Lung (tissue), 12 donors: ENCODE data around the gene ACTL7B. TPM values are rescaled to one million over a fixed set of nuclear protein-coding genes. Genes with fewer than 3 reads are reported as not detected.

Experiments used
- ATAC-seq: fragments of 200-7000 bp; cut with Tn5 transposase; one replicate; pipeline ENCODE4 v1.9.1; 2020; ENCODE audit warnings: moderate number of reproducible peaks; ENCODE audit not compliant: insufficient read depth, low FRiP score
- DNase-seq, 3 donors: peaks; one replicate each; pipeline ENCODE4 v3.0.0-alpha.2; 2013 to 2017
- H3K27ac ChIP-seq, 2 donors: one replicate each; pipeline ENCODE4 v1.5.1; 2013; ENCODE audit warnings: mild to moderate bottlenecking in 2 of 2, moderate library complexity in 2 of 2, control low read depth in 1 of 2, inconsistent platforms in 1 of 2, low read depth in 1 of 2, low read length in 1 of 2
- H3K27me3 ChIP-seq, 3 donors: one replicate each; pipeline ENCODE4 v1.5.1; 2013; ENCODE audit warnings: low read length in 2 of 3; ENCODE audit not compliant: control insufficient read depth in 3 of 3, insufficient read depth in 3 of 3
- H3K36me3 ChIP-seq, 4 donors: one replicate each; pipeline ENCODE4 v1.5.1; 2013; ENCODE audit warnings: low read length in 4 of 4, mild to moderate bottlenecking in 1 of 4, moderate library complexity in 1 of 4; ENCODE audit not compliant: control insufficient read depth in 4 of 4, insufficient read depth in 4 of 4
- H3K4me1 ChIP-seq, 5 donors: one replicate each; pipeline ENCODE4 v1.5.1; 2013; ENCODE audit warnings: low read length in 5 of 5, mild to moderate bottlenecking in 2 of 5, moderate library complexity in 1 of 5; ENCODE audit not compliant: control insufficient read depth in 5 of 5, insufficient read depth in 5 of 5
- H3K4me3 ChIP-seq: one replicate; pipeline ENCODE4 v1.5.1; 2013; ENCODE audit warnings: mild to moderate bottlenecking, control low read depth, moderate library complexity
- H3K9ac ChIP-seq, 2 donors: one replicate each; pipeline ENCODE4 v1.5.1; 2013; ENCODE audit warnings: low read length in 2 of 2, control low read depth in 1 of 2; ENCODE audit not compliant: insufficient read depth in 1 of 2
- H3K9me3 ChIP-seq, 4 donors: one replicate each; pipeline ENCODE4 v1.5.1; 2013; ENCODE audit warnings: low read length in 3 of 4, mild to moderate bottlenecking in 1 of 4, moderate library complexity in 1 of 4; ENCODE audit not compliant: control insufficient read depth in 4 of 4, insufficient read depth in 3 of 4
- WGBS, 2 donors: extraction: QIAGEN DNeasy Blood & Tissue Kit; methylation state at CpG; one replicate each; pipeline ENCODE4 v1.1.7; 2013; 5-methylcytosine and 5-hydroxymethylcytosine counted together
- polyA plus RNA-seq, 2 donors: library from polyadenylated mRNA; stranded (reverse); fragments of 200-250 nt; gene quantifications; one replicate each; pipeline ENCODE4 v1.2.1, GENCODE V29; 2013
- total RNA-seq, 2 donors: library from RNA; depleted of rRNA in 1 of 2; stranded (reverse); fragments of >200 nt in 1 of 2; gene quantifications; one replicate each; pipeline ENCODE4 v1.2.1, GENCODE V29; 2014 to 2021
- TF ChIP-seq, protein P1 (sequence below): IDR thresholded peaks from 2 replicates; pipeline ENCODE4 v1.5.1; 2012; ENCODE audit warnings: mild to moderate bottlenecking; ENCODE audit errors: control extremely low read depth, extremely low read depth
- donor health status: control.
- donor health status: control.
- donor health status: Bipolar disorder and iron deficiency.
- donor health status: healthy.
- donor health status: DM: yes; HTN: yes; CAD: no.

ACTL7B gene
- total and polyA plus RNA-seq, 4 donors, result not detected

DNA sequence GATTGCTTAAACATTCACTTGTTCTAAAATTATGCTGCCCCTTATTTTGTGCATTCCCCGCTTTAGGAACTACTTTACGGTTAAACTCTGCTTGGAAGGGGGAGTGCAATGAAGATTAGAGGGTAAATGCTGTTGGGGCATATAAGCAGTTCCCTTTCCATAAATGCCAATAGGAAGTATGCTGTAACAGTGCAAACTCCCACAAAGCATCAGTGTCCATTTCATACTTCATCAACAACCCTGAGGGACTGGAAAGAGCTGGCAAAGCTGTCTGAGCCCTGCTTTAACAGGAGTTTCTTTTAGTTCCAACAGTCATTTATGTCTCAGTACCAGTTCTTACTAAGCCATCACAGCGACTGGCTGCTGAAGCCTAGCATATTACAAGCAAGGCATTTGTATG lies 8.1 kb upstream of the ACTL7B start:
- ATAC-seq (no peak), DNase-seq (peak in 1 of 3 donors; percentile 8)
- H3K4me1 ChIP-seq, result peaks cover 0 to 4% (median 0%) of the 10 kb centered on the region in 5 donors
- H3K4me3 ChIP-seq, result no peak overlapping the region
- no peaks in the 10 kb centered on the region for H3K9me3 ChIP-seq
- H3K9ac ChIP-seq, result no peak overlapping the region
- H3K27me3 ChIP-seq, result no peaks in the 10 kb centered on the region
- peaks cover 1 to 11% (median 8%) of the 10 kb centered on the region in 4 donors for H3K36me3 ChIP-seq
- TF ChIP-seq, protein P1, sequence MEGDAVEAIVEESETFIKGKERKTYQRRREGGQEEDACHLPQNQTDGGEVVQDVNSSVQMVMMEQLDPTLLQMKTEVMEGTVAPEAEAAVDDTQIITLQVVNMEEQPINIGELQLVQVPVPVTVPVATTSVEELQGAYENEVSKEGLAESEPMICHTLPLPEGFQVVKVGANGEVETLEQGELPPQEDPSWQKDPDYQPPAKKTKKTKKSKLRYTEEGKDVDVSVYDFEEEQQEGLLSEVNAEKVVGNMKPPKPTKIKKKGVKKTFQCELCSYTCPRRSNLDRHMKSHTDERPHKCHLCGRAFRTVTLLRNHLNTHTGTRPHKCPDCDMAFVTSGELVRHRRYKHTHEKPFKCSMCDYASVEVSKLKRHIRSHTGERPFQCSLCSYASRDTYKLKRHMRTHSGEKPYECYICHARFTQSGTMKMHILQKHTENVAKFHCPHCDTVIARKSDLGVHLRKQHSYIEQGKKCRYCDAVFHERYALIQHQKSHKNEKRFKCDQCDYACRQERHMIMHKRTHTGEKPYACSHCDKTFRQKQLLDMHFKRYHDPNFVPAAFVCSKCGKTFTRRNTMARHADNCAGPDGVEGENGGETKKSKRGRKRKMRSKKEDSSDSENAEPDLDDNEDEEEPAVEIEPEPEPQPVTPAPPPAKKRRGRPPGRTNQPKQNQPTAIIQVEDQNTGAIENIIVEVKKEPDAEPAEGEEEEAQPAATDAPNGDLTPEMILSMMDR, result no peak
- WGBS, 2 donors, result 89 to 91% methylated on average over 3 of the region's 3 CpGs
- no peak overlapping the region for H3K27ac ChIP-seq

DNA sequence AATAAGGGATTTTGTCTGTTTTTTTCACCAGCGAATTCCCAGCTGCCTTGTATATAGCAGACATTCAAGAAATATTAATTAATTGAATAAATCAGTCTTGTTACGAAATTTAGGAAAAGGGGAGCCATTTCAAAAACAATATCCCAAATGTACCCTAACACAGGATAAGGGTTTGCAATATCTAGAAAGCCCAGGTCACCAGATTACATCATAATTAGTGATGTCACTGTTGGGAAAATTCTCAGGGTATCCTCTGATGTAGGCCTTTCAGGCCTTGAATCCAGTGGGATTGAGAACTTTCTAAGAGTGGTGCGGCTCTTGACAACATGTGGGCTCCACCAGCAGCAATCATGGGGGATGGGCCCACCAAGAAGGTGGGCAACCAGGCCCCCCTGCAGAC lies 6.2 kb upstream of the ACTL7B start, which contains the start of gene ACTL7A:
Gene ACTL7A (plus strand): TSS at position 270 of the 400 bp plus-strand sequence. CDS start 57 bp downstream, at position 327.
- Histone ChIP-seq H3K4me1 (peaks cover 0 to 4% (median 0%) of the 10 kb centered on the region in 5 donors), H3K27me3 (no peaks in the 10 kb centered on the region), H3K9me3 (no peaks in the 10 kb centered on the region), H3K27ac (peak within 1 kb of the TSS in 1 of 2 donors; percentile 63), H3K9ac (no peak within 1 kb of the TSS), H3K4me3 (no peak within 1 kb of the TSS), H3K36me3 (no peaks in the 10 kb centered on the region)
- DNase-seq (no peak), ATAC-seq (no peak)
- WGBS, 2 donors, result 92 to 98% methylated on average over 3 of the region's 3 CpGs
- TF ChIP-seq, protein P1, result no peak

DNA sequence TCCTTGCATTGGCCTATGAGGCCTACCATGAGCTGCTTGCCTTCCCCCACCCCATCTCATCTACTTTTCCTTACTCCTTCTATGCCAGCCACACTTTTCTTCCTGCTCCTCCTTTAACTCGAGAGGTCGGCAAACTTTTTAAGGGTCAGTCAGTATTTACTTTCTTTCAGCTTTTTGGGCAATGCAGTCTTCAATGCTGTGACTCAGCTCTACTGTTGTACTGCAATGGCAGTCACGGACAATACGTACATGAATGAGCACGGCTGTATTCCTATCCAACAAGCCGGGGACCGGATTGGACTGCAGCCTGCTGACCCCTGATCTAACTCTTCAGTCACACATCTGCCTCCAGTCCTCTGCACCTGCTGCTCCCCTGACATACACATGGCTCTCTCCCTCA lies 5.7 kb upstream of the ACTL7B start:
- peak in 2 of 3 donors; percentile 15 to 40 for DNase-seq
- WGBS, 2 donors, result 62 to 68% methylated on average over 7 of the region's 7 CpGs
- TF ChIP-seq, protein P1, result no peak
- Histone ChIP-seq H3K9me3 (no peaks in the 10 kb centered on the region), H3K4me1 (peaks cover 0 to 4% (median 0%) of the 10 kb centered on the region in 5 donors), H3K27me3 (no peaks in the 10 kb centered on the region), H3K36me3 (no peaks in the 10 kb centered on the region), H3K27ac (peak overlapping the region in 1 of 2 donors; percentile 63), H3K9ac (no peak overlapping the region), H3K4me3 (no peak overlapping the region)
- peak; percentile 65 for ATAC-seq

DNA sequence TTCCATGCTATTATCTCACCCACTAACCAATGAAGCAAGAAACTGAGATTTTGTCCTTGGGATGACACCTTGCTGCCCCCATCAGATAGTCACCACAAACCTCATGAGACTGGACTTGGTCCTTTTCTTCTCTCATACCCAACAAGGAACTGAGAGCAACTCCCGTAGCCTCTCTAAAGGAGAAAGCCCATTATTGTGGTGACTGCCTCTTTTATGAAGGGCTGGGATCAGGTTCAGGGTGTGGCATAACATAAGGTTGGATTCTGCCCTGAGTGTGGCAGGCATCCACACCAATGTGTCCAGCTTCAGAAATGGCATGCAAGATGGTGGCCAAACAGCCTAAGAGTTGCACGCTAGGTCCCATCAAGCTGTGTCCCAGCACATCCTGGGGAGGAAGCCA lies 5.0 kb upstream of the ACTL7B start:
- peak overlapping the region in 1 of 2 donors; percentile 2 for H3K27ac ChIP-seq
- WGBS, 2 donors, result 82 to 95% methylated on average over 2 of the region's 2 CpGs
- ATAC-seq (no peak), DNase-seq (no peak)
- H3K4me3 ChIP-seq, result no peak overlapping the region
- no peaks in the 10 kb centered on the region for H3K36me3 ChIP-seq
- no peak overlapping the region for H3K9ac ChIP-seq
- TF ChIP-seq, protein P1, result no peak
- no peaks in the 10 kb centered on the region for H3K9me3 ChIP-seq
- peaks cover 0 to 3% (median 0%) of the 10 kb centered on the region in 5 donors for H3K4me1 ChIP-seq
- no peaks in the 10 kb centered on the region for H3K27me3 ChIP-seq
